IMR-90 (cell line): Measurements from ENCODE around the gene TRMO. TPM values are rescaled to one million over a fixed set of nuclear protein-coding genes. Genes with fewer than 3 reads are reported as not detected.

Source experiments
- ATAC-seq: fragments of 200-7000 bp; cut with Tn5 transposase; 2 replicates; pipeline ENCODE4 v1.9.1; 2020; ENCODE audit warnings: low read depth, mild to moderate bottlenecking, moderate library complexity
- BruUV-seq: library from RNA; stranded (reverse); fragments of 400-500 nt; replicated peaks from 2 replicates; lab custom pipeline; 2021; lab: Mats Ljungman, UMichigan
- CTCF ChIA-PET: fragments of 300-600 bp; formaldehyde crosslinking; extraction: SDS; loops from one replicate; lab custom pipeline; 2021; ENCODE audit warnings: antibody characterized with exemption; lab: Yijun Ruan, JAX
- POLR2A ChIA-PET: fragments of 300-600 bp; sonication (Branson Sonifier 250); formaldehyde crosslinking; loops from one replicate; lab custom pipeline; 2022; ENCODE audit warnings: antibody characterized with exemption; ENCODE audit not compliant: unreplicated experiment; lab: Charles Lee
- DNase-seq: peaks from one replicate; pipeline ENCODE4 v3.0.0; 2013
- H2AFZ ChIP-seq: replicated peaks from 2 replicates; pipeline ENCODE3; 2013; ENCODE audit warnings: low read length, mild to moderate bottlenecking; ENCODE audit not compliant: poor library complexity
- H2AK5ac ChIP-seq: 2 replicates; pipeline ENCODE4 v1.6.1; 2013; ENCODE audit warnings: low read depth, low read length, inconsistent platforms
- H2AK9ac ChIP-seq: replicated peaks from 2 replicates; pipeline ENCODE3; 2013; ENCODE audit warnings: mild to moderate bottlenecking, low read depth, low read length, moderate library complexity; ENCODE audit not compliant: poor library complexity
- H2BK120ac ChIP-seq: 2 replicates; pipeline ENCODE4 v1.6.1; 2013; ENCODE audit warnings: low read depth, low read length, inconsistent platforms
- H2BK15ac ChIP-seq: 3 replicates; pipeline ENCODE4 v1.6.1; 2013; ENCODE audit warnings: low read depth, low read length, inconsistent platforms
- H2BK20ac ChIP-seq: 2 replicates; pipeline ENCODE4 v1.6.1; 2013; ENCODE audit warnings: low read depth, mild to moderate bottlenecking, inconsistent platforms, low read length, moderate library complexity
- H2BK5ac ChIP-seq: 2 replicates; pipeline ENCODE4 v1.6.1; 2013; ENCODE audit warnings: mild to moderate bottlenecking, low read depth, low read length, inconsistent platforms; ENCODE audit not compliant: poor library complexity, severe bottlenecking
- H3K14ac ChIP-seq: replicated peaks from 2 replicates; pipeline ENCODE4 v1.6.1; 2013; ENCODE audit warnings: low read depth, low read length, inconsistent platforms
- H3K18ac ChIP-seq: 2 replicates; pipeline ENCODE4 v1.6.1; 2013; ENCODE audit warnings: low read depth, low read length, control low read depth
- H3K23ac ChIP-seq: 2 replicates; pipeline ENCODE4 v1.6.1; 2013; ENCODE audit warnings: low read depth, low read length, inconsistent platforms
- H3K27ac ChIP-seq: 2 replicates; pipeline ENCODE4 v1.5.1; 2013; ENCODE audit warnings: mild to moderate bottlenecking, control low read depth, low read length; ENCODE audit not compliant: insufficient read depth
- H3K27me3 ChIP-seq: 2 replicates; pipeline ENCODE4 v1.6.1; 2013; ENCODE audit warnings: low read length; ENCODE audit not compliant: control insufficient read depth, insufficient read depth
- H3K36me3 ChIP-seq: 2 replicates; pipeline ENCODE4 v1.6.1; 2013; ENCODE audit warnings: low read length, mixed read lengths; ENCODE audit not compliant: control insufficient read depth, insufficient read depth
- H3K4ac ChIP-seq: 2 replicates; pipeline ENCODE4 v1.6.1; 2013; ENCODE audit warnings: low read depth, low read length, inconsistent platforms
- H3K4me1 ChIP-seq: 2 replicates; pipeline ENCODE4 v1.6.1; 2013; ENCODE audit warnings: low read length, mixed read lengths; ENCODE audit not compliant: control insufficient read depth, insufficient read depth
- H3K4me2 ChIP-seq: 2 replicates; pipeline ENCODE4 v1.6.1; 2013; ENCODE audit warnings: low read depth, mild to moderate bottlenecking, control low read depth, low read length, moderate library complexity
- H3K4me3 ChIP-seq: 2 replicates; pipeline ENCODE4 v1.5.1; 2013; ENCODE audit warnings: low read depth, mild to moderate bottlenecking, control low read depth, low read length, moderate library complexity; ENCODE audit not compliant: insufficient read depth
- H3K56ac ChIP-seq: 2 replicates; pipeline ENCODE4 v1.6.1; 2013; ENCODE audit warnings: low read length, inconsistent platforms; ENCODE audit not compliant: insufficient read depth; ENCODE audit errors: extremely low read depth
- H3K79me1 ChIP-seq, 2 experiments: 2 replicates each; pipeline ENCODE4 v1.6.1; 2013; ENCODE audit warnings: low read length in 2 of 2, inconsistent platforms in 1 of 2, low read depth in 1 of 2
- H3K9ac ChIP-seq: 2 replicates; pipeline ENCODE4 v1.6.1; 2013; ENCODE audit warnings: low read depth, low read length, control low read depth
- H3K9me1 ChIP-seq: 2 replicates; pipeline ENCODE4 v1.6.1; 2013; ENCODE audit warnings: low read length, inconsistent platforms; ENCODE audit not compliant: insufficient read depth
- H3K9me3 ChIP-seq: 2 replicates; pipeline ENCODE4 v1.6.1; 2013; ENCODE audit warnings: low read length; ENCODE audit not compliant: control insufficient read depth, insufficient read depth
- H4K20me1 ChIP-seq: 2 replicates; pipeline ENCODE4 v1.6.1; 2013; ENCODE audit warnings: low read length, inconsistent platforms; ENCODE audit not compliant: insufficient read depth
- H4K5ac ChIP-seq: 2 replicates; pipeline ENCODE4 v1.6.1; 2013; ENCODE audit warnings: mild to moderate bottlenecking, low read depth, low read length, control low read depth
- H4K8ac ChIP-seq, 2 experiments: 2 replicates each; pipeline ENCODE4 v1.6.1; 2013; ENCODE audit warnings: low read depth in 2 of 2, low read length in 2 of 2, control low read depth in 1 of 2, inconsistent platforms in 1 of 2
- H4K91ac ChIP-seq: 2 replicates; pipeline ENCODE4 v1.6.1; 2013; ENCODE audit warnings: low read depth, low read length, inconsistent platforms; ENCODE audit not compliant: insufficient read depth
- BHLHE40 ChIP-seq: fragments of 150-350 bp; IDR thresholded peaks from 2 replicates; pipeline ENCODE4 v1.6.1; 2016; ENCODE audit warnings: mild to moderate bottlenecking, low read depth, low read length
- CEBPB ChIP-seq: IDR thresholded peaks from 2 replicates; pipeline ENCODE4 v1.6.1; 2012; ENCODE audit warnings: low read depth, low read length, improper control_type of control experiment
- CHD1 ChIP-seq: IDR thresholded peaks from 2 replicates; pipeline ENCODE4 v1.6.1; 2012; ENCODE audit warnings: low read depth, low read length, improper control_type of control experiment
- FOS ChIP-seq: fragments of 150-350 bp; IDR thresholded peaks from 2 replicates; pipeline ENCODE4 v1.6.1; 2016; ENCODE audit warnings: low read depth, low read length
- MAFK ChIP-seq: IDR thresholded peaks from 2 replicates; pipeline ENCODE4 v1.6.1; 2012; ENCODE audit warnings: low read depth, low read length, improper control_type of control experiment
- MAZ ChIP-seq: IDR thresholded peaks from 2 replicates; pipeline ENCODE4 v1.6.1; 2012; ENCODE audit warnings: low read depth, mild to moderate bottlenecking, low read length, improper control_type of control experiment, moderate library complexity, borderline replicate concordance
- MXI1 ChIP-seq: IDR thresholded peaks from 2 replicates; pipeline ENCODE4 v1.6.1; 2012; ENCODE audit warnings: low read depth, mild to moderate bottlenecking, low read length, moderate library complexity, borderline replicate concordance
- NFE2L2 ChIP-seq: fragments of 150-350 bp; IDR thresholded peaks from 2 replicates; pipeline ENCODE4 v1.6.1; 2016; ENCODE audit warnings: low read depth, mild to moderate bottlenecking, low read length
- POLR2A ChIP-seq: IDR thresholded peaks from 2 replicates; pipeline ENCODE4 v1.6.1; 2012; ENCODE audit warnings: mild to moderate bottlenecking, low read depth, low read length
- RAD21 ChIP-seq: IDR thresholded peaks from 2 replicates; pipeline ENCODE4 v1.6.1; 2012; ENCODE audit warnings: low read length, improper control_type of control experiment
- RCOR1 ChIP-seq: IDR thresholded peaks from 2 replicates; pipeline ENCODE4 v1.6.1; 2012; ENCODE audit warnings: mild to moderate bottlenecking, low read length, improper control_type of control experiment; ENCODE audit not compliant: insufficient replicate concordance
- RFX5 ChIP-seq: IDR thresholded peaks from 2 replicates; pipeline ENCODE4 v1.8.0; 2012; ENCODE audit warnings: low read depth, mild to moderate bottlenecking, low read length, moderate library complexity
- SMC3 ChIP-seq: fragments of 150-350 bp; IDR thresholded peaks from 2 replicates; pipeline ENCODE4 v1.6.1; 2016; ENCODE audit warnings: low read depth, mild to moderate bottlenecking, antibody characterized with exemption, low read length, moderate library complexity
- WGBS, 2 experiments: methylation state at CpG; one replicate each; pipeline versions ENCODE4 v1.1.5 to v1.1.7; 2013; ENCODE audit warnings: missing lambda C conversion rate in 2 of 2; ENCODE audit not compliant: insufficient read length in 1 of 2; ENCODE audit errors: extremely low coverage in 2 of 2; 5-methylcytosine and 5-hydroxymethylcytosine counted together
- dilution Hi-C: fragments of 300-500 bp; cut with HindIII; formaldehyde crosslinking; loops from one replicate; pipeline ENCODE4 v1.14.3; 2018; ENCODE audit warnings: low sequenced_read_pairs; ENCODE audit not compliant: unreplicated experiment
- in situ Hi-C: fragments of 300-500 bp; cut with MboI; formaldehyde crosslinking; loops from 3 replicates; pipeline ENCODE4 v1.14.3; 2019; ENCODE audit warnings: low sequenced_read_pairs, inconsistent platforms, mixed read lengths
- intact Hi-C: fragments of 100-400 bp; cut with micrococcal nuclease; formaldehyde crosslinking; loops from 2 replicates; pipeline ENCODE4 v1.10.0; 2022
- polyA plus RNA-seq, 3 experiments: library from polyadenylated mRNA; depleted of rRNA; stranded (reverse); fragments of >200 nt; gene quantifications; 2 replicates each; pipeline ENCODE4 v1.2.3, GENCODE V29; 2012; ENCODE audit warnings: low replicate concordance in 1 of 3
- total RNA-seq: library from RNA; depleted of rRNA; stranded (reverse); fragments of >200 nt; gene quantifications from 2 replicates; pipeline ENCODE4 v1.2.3, GENCODE V29; 2012
- TF ChIP-seq, protein P1 (sequence below): conservative IDR thresholded peaks from 2 replicates; pipeline ENCODE4 v1.5.1; 2012; ENCODE audit warnings: mild to moderate bottlenecking, low read depth, low read length, improper control_type of control experiment
- TF ChIP-seq, protein P2 (sequence below): fragments of 150-350 bp; IDR thresholded peaks from 2 replicates; pipeline ENCODE4 v1.6.1; 2017; ENCODE audit warnings: mild to moderate bottlenecking, antibody characterized with exemption, low read length, low read depth
- TF ChIP-seq, protein P3 (sequence below): fragments of 150-350 bp; IDR thresholded peaks from 2 replicates; pipeline ENCODE4 v1.6.1; 2016; ENCODE audit warnings: low read depth, mild to moderate bottlenecking, low read length, moderate library complexity, borderline replicate concordance

The TRMO gene
- total and polyA plus RNA-seq, 2 of the 4 experiments (the other 2 are of a cell fraction): 10.2 to 19.9 TPM

DNA sequence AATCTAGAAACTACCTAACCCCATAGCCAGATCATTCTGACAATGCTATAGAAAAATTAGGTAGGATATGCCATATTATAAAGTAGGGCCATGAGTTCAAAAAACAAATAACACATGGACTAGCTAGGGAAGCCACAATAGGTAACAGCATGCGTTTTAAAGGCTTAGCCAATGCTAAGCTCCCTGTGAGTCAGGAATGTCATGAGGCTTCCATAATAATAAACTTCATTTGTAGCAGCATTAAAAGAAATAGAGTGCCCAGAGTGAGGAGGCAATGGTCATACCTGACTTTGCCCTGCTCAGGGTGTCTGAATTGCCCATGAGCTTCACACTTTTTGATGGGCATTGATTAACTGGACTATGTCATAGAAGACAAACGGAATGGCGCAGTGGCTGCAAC, 53.4 kb downstream of the TRMO start:
- H3K79me1 ChIP-seq: no peaks in the 10 kb centered on the region
- no peaks in the 10 kb centered on the region for H4K20me1 ChIP-seq
- H3K9me3 ChIP-seq: peaks cover 8% of the 10 kb centered on the region; the same call in 1 of the 2 replicates
- H2BK20ac ChIP-seq: no peak overlapping the region
- no peak for DNase-seq
- in situ Hi-C loops (no loop called here), intact Hi-C loops (no loop called here), dilution Hi-C loops (no loop called here)
- ChIA-PET POLR2A (no interaction called here), CTCF (no interaction called here)
- H3K14ac ChIP-seq: no peak overlapping the region
- H3K18ac ChIP-seq: no peak overlapping the region
- H3K27me3 ChIP-seq: peaks cover 21% of the 10 kb centered on the region
- H3K56ac ChIP-seq: no peak overlapping the region
- no peak overlapping the region for H4K91ac ChIP-seq
- H3K9ac ChIP-seq: no peak overlapping the region
- H3K9me1 ChIP-seq: 0 out of 2 replicates have a peak, but pooled peaks cover under 1% of the 10 kb centered on the region
- no peak overlapping the region for H2BK120ac ChIP-seq
- H4K8ac ChIP-seq: no peak overlapping the region
- no peaks in the 10 kb centered on the region for H3K36me3 ChIP-seq
- H2AK5ac ChIP-seq: no peak overlapping the region
- H3K27ac ChIP-seq: no peak overlapping the region
- no peak overlapping the region for H2AFZ ChIP-seq
- H2AK9ac ChIP-seq: no peak overlapping the region
- no peak overlapping the region for H3K4ac ChIP-seq
- TF ChIP-seq CHD1: no peak
- no peak for TF ChIP-seq SMC3
- TF ChIP-seq CEBPB: no peak
- no peak for TF ChIP-seq FOS
- no peak for TF ChIP-seq RAD21
- TF ChIP-seq, protein P1, sequence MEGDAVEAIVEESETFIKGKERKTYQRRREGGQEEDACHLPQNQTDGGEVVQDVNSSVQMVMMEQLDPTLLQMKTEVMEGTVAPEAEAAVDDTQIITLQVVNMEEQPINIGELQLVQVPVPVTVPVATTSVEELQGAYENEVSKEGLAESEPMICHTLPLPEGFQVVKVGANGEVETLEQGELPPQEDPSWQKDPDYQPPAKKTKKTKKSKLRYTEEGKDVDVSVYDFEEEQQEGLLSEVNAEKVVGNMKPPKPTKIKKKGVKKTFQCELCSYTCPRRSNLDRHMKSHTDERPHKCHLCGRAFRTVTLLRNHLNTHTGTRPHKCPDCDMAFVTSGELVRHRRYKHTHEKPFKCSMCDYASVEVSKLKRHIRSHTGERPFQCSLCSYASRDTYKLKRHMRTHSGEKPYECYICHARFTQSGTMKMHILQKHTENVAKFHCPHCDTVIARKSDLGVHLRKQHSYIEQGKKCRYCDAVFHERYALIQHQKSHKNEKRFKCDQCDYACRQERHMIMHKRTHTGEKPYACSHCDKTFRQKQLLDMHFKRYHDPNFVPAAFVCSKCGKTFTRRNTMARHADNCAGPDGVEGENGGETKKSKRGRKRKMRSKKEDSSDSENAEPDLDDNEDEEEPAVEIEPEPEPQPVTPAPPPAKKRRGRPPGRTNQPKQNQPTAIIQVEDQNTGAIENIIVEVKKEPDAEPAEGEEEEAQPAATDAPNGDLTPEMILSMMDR: no peak
- TF ChIP-seq RFX5: no peak
- no peak for TF ChIP-seq MXI1
- TF ChIP-seq MAFK: no peak
- TF ChIP-seq, protein P2, sequence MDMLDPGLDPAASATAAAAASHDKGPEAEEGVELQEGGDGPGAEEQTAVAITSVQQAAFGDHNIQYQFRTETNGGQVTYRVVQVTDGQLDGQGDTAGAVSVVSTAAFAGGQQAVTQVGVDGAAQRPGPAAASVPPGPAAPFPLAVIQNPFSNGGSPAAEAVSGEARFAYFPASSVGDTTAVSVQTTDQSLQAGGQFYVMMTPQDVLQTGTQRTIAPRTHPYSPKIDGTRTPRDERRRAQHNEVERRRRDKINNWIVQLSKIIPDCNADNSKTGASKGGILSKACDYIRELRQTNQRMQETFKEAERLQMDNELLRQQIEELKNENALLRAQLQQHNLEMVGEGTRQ: no peak
- TF ChIP-seq POLR2A: no peak
- TF ChIP-seq NFE2L2: no peak
- no peak for TF ChIP-seq BHLHE40
- TF ChIP-seq, protein P3, sequence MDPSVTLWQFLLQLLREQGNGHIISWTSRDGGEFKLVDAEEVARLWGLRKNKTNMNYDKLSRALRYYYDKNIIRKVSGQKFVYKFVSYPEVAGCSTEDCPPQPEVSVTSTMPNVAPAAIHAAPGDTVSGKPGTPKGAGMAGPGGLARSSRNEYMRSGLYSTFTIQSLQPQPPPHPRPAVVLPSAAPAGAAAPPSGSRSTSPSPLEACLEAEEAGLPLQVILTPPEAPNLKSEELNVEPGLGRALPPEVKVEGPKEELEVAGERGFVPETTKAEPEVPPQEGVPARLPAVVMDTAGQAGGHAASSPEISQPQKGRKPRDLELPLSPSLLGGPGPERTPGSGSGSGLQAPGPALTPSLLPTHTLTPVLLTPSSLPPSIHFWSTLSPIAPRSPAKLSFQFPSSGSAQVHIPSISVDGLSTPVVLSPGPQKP: no peak
- TF ChIP-seq MAZ: no peak
- no peak for TF ChIP-seq RCOR1
- no peak overlapping the region for H3K4me3 ChIP-seq
- no peak overlapping the region for H2BK5ac ChIP-seq
- no TSS peak for BruUV-seq
- no peak overlapping the region for H4K5ac ChIP-seq
- no peak for ATAC-seq
- H2BK15ac ChIP-seq: no peak overlapping the region
- no peak overlapping the region for H3K23ac ChIP-seq
- WGBS, 2 experiments: 80% methylated on average over 2 of the region's 3 CpGs; no CpG with 5 or more reads in 1 of the 2 experiments
- H3K4me1 ChIP-seq: no peaks in the 10 kb centered on the region
- H3K4me2 ChIP-seq: no peak overlapping the region
